NK-92 (cell line): ENCODE data around the gene PYCARD.
"Not testable (repeated sequence)": the region's sequence is repeated elsewhere in the genome, so short reads cannot be mapped to it uniquely, and the experiment has no call there.

Experiments used
- DNase-seq: peaks from one replicate; lab custom pipeline; 2025; ENCODE audit not compliant: unreplicated experiment; lab: John Stamatoyannopoulos, UW

The PYCARD gene

DNA sequence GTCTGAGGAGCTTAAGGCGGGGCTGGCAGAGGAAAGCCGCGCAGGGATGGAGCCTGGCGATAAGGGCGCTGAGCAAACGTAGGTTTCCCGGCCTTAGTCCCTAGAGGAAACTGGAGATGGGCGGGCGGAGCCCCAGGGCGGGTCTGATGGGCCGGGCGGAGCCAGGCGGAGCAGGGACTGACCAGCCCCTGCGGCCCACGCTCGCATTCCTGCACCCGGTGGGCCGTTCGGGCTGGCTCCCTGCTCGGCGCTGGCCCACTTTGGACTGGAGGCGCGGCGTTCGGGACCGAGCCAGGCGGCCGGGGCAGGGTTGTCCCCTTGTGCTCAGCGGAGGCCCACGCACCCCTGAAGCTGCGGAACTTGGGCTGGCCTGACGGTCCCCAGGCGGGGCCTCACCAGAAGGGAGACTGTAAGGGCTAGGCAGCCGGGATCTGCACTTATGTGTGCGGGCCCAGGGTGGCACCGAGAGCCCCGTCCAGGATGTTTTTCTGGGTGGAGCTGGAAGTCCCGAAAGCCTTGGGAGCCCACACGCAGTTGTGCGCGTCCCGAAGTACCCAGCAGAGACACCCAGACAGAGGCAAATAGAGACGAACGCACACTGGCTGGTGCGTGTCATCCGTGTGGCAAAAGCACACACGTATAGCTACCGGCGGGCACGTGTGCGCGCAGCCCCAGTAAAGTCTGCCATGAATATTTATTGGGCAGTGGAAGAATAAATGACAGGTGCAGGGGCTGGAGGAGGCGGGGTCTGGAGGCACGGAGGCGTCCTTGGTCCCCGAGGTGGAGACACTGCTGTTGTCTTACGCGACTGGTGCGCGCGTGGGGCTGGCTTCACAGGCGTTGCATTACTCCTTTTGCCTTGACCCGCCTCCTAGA is 13.0 kb upstream of the PYCARD start:
- no peak for DNase-seq

DNA sequence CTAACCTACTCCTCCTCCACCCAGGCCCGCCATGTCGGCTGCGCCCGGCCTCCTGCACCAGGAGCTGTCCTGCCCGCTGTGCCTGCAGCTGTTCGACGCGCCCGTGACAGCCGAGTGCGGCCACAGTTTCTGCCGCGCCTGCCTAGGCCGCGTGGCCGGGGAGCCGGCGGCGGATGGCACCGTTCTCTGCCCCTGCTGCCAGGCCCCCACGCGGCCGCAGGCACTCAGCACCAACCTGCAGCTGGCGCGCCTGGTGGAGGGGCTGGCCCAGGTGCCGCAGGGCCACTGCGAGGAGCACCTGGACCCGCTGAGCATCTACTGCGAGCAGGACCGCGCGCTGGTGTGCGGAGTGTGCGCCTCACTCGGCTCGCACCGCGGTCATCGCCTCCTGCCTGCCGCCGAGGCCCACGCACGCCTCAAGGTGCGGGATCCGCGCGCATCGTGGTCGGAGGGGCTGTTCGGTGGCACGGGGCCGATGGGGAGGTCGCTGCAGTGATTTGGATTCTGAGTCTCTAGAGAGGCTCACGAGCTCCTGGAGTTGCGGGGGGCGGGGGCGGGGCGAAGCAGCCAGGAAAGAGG is 12.2 kb upstream of the PYCARD start:
- DNase-seq: no peak

DNA sequence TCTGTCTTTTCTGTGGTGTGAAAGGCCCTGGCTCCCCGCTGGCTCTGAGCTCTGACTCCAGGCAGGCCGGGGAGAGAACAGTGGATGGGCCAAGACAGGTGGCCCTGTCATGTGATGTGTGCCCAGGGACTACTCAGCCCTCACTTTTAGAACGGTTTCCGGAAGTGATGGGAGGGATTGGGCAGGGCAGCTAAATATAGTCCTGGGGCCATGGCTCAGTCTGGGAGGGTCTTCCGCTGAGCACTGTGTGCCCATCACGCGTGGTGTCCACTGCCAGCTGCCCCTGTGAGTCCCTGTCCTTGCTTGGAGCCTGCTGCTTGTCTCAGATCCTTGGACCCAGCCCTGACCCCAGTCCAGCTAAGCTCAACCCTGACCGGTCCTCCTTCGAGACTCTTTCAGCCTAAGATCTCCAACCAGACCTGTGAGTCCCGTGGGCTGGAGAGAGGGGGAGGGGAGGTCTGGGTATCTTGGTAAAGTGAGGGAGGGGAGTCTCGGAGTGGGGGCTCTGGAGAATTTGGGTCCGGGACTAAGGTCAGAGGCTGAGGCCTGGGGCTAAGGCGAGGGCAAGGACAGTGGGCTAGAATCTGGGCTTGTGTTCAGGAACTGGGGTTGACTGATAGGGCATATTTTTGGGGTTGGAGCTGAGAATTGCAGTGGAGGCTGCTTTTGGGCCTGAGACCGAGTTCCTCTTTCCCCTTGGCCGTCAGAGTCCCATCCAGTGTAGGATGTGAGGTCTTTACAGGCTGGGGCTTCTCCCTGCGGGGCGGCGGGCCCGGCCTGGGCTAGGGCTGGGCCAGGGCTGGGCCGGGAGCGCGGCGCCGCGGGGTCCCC is 11.5 kb upstream of the PYCARD start, which contains the start of gene TRIM72:
TSS of gene TRIM72 (plus strand) at position 243 of the 831 bp plus-strand sequence. CDS start 620 bp downstream, outside the sequence.
- DNase-seq: no peak

DNA sequence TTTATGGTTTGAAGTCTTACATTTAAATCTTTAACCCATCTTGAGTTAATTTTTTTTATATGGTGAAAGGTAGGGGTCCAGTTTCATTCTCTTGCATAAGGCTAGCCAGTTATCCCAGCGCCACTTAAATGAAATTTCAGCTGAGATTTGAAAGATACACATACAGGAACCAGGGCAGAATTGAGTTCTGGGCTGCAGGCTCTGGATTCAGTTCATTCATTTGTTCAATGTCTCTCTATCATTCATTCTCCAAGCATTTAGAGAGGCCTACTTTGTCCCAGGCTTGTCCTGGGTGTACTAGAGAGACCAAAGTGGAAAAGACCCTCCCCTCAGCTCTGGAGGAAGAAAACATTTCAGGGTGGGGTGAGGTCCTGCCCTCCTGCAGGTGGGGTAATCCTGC is 10.8 kb upstream of the PYCARD start:
- DNase-seq: no peak

DNA sequence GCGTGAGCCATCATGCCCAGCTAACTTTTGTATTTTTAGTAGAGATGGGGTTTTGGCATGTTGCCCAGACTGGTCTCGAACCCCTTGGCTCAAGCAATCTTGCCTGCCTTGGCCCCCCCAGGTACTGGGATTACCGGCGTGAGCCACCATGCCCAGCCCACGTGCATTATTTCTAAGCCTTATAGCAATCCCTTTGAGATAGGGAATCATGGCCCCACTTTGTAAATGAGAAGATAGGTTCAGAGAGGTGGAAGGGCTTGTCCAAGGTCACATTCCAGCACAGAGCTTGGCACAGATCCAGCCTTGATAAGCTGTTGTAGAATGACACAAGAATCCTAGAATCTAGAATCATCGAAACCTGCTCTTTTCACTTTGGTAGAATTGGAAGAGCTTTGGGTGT is 4.2 kb upstream of the PYCARD start:
- no peak for DNase-seq

DNA sequence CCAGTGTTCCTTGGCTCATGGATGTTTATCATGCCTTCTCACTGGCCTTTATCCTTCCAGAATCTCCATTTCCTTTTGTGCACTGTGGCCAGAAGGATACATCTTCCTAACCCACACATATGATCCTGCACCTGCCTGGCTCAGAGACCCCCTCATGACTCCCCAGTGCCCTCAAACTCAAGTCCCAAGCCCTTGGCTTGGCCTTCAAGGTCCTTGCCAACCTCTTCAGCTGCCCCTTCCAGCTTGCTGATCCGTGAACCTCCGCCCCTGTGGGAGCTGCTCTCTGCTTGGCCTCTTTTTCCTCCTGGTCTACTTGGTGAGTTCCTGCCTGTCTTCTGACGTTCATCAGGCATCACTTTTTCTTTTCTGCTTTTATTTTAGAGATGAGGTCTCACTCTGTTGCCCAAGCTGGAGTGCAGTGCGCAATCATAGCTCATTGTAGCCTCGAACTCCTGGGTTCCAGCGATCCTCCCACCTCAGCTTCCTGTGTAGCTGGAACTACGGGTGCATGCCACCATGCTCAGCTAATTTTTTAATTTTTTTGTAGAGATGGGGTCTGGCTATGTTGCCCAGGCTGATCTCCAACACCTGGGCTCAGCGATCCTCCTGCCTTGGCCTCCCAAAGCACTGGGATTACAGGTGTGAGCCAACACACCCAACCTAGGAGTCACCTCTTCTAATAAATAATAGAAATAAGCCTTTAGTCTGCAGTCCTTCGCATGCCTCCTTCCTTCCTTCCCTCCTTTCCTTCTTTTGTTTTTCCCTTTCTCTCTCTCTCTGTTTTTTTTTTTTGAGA is 2.5 kb upstream of the PYCARD start:
- no peak for DNase-seq

DNA sequence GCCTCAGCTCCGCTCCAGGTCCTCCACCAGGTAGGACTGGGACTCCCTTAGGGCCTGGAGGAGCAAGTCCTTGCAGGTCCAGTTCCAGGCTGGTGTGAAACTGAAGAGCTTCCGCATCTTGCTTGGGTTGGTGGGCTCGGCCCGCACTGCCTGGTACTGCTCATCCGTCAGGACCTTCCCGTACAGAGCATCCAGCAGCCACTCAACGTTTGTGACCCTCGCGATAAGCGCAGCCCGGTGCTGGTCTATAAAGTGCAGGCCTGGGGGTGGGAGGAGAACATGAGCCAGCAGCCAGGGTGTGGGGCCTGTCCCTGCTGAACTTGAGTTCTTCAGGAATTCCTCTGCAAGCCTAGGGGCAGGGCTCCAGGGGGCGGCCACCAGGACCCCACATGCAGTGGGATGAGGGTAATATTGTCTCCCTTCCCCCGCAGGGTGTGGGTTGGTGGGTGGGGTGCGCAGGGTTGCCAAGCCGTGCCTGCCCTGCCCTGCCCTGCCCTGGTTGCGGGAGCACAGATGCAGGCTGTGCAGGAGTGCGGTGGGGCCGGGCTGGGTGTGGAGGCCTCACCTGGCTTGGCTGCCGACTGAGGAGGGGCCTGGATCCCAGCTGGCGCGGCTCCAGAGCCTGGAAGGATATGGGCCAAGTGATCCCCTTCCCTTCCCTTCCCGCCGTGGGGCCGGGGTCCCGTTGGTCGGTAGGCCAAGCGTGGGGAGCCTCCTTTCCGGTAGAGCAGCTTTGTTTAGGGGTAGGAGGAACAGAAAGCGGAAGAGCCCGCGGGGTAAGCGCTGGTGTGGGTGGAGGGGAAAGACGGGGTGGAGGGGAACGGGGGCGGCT is 762 bp downstream of the PYCARD start:
- no peak for DNase-seq

DNA sequence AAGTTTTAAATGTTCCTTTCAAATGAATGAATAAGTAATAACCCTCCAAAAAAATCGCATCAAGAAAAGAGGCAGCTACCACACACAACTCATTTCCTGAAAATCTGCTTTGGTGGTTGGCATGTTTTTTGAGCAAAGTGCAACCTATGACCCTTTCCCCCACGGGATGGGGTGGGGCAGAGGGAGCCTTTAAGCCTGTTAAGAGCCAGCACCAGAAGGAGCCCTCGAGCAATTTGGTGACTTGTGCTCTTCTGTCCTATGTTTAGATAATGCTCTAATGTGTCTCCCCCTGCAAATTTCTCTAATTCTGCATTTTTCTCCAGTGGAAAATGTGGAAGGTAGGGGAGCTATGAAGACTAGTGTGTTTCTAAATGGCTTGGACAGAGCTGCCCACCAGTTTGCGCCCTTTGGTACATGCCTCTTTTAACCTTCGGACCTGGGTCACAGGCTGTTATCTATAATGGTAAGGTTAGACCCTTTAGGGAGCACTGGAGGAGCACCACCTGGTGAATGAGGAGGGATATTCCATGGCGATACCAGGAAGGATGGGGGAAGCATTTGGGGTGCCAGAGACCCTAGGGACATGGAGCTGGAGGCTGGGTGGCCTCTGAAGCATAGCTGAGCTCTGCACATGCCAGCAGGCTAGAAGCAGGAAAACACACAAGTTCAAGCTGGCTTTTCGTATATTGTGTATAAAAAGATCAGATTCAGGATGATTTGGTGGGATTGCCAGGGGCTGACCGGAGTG is 1.6 kb downstream of the PYCARD start:
- DNase-seq: no peak

DNA sequence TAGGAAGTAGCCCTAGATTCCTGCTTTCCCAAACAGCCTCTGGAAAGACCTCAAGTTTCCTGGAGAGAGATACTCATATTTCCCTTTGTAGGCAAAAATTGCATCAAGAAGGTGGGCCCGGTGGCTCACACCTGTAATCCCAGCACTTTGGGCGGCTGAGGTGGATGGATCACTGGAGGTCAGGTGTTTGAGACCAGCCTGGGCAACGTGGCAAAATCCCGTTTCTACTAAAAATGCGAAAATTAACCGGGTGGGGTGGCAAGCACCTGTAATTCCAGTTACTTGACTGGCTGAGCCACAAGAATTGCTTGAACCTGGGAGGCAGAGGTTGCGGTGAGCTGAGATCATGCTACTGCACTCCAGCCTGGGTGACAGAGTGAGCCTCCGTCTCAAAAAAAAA is 2.4 kb downstream of the PYCARD start:
- not testable (repeated sequence) for DNase-seq

DNA sequence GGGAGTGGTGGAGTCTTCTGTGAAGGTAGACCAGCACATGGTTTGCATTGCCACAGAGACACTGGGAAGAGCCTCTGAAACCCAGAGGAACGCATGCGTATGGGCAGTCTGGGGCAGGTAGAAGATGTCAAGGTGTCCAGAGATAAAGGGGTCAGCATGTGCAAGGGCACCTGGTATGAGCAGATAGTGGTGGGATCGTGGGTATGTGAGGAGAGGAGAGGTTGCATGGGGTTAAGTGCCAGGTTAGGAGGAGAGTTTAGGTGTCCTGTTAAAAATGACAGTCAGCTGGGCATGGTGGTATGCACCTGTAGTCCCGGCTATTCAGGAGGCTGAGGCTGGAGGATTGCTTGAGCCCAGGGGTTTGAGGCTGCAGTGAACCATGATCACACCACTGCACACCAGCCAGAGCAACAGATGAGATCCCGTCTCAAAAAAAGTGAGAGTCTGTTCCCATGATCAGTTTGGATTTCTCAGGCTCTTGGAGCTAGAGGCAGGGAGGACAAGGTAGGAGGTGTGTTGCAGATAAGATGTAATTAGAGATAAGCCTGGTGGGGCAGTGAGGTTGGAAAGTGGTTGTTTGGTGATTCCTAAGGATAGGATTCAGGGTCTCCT is 3.0 kb downstream of the PYCARD start:
- DNase-seq: no peak

DNA sequence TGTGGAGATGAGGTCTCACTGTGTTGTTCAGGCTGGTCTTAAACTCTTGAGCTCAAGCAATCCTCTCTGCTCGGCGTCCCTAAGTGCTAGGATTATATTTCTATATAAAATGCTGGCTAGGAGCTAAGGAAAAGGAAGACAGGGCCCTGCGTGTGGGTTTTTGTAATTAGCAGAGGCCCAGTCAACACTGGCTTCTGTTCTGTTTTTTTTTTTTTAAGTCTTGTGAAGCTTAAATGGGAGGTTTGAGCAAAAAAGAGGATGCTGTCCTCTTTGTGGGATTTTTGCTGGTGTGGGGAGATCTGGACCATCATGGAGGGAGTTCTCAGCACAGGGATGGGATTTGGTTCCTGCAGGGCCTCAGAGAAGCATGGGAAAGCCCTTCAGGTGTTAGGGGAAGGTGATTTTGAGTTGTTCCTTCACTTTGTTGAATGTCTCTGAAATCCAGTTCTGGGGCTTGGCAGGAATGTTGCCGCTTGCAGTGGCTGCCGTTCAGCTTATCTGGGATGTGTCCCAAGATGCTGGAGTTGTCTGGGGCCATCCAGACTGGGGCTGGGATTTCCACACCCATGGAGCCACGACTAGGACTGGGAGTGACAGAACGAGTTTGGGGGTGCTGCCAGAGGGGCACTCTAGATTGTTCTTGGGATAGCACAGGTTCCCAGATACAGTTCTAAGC is 4.2 kb downstream of the PYCARD start:
- DNase-seq: no peak

DNA sequence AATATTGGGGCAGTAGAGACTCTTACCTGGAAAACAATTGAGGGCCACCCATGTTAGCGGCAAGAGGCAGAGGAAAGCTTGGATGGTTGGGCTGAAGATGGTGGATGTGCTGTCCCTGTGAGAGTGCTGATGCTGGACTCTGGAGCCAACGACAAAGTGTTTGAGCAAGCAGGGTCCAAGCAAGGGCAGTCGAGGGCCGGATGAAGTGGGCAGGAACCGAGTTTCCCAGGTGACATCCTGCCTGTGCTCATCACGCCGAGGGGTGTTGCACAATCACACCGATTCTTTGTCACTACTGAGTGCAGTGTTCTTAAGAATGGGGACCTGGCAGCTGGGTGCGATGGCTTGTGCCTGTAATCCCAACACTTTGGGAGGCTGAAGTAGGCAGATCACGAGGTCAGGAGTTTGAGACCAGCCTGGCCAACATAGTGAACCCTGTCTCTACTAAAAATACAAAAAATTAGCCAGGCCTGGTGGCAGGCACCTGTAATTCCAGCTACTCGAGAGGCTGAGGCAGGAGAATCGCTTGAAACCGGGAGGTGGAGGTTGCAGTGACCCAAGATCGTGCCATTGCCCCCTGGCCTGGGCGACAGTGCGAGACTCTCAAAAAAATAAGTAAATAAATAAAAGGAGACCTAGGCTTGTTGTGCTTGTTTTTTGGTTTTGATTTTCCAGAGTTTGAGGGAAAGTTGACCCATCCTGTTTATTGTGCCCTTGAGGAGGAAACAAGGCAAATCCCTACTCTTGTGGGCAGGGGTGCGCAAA is 6.1 kb downstream of the PYCARD start:
- no peak for DNase-seq

DNA sequence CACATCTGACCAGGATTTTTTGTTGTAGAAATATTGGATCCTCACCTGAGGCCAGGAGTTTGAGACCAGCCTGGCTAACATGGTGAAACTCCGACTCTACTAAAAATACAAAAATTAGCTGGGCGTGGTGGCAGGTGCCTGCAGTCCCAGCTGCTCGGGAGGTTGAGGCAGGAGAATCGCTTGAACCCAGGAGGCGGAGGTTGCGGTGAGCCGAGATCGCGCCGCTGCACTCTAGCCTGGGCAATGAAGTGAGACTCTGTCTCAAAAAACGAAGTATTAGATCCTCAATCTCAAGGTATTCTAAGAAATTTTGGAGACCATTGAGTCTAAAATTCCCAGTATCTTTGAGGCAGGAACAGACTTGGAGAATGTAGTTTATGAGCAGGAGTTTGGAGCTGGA is 6.7 kb downstream of the PYCARD start:
- not testable (repeated sequence) for DNase-seq

DNA sequence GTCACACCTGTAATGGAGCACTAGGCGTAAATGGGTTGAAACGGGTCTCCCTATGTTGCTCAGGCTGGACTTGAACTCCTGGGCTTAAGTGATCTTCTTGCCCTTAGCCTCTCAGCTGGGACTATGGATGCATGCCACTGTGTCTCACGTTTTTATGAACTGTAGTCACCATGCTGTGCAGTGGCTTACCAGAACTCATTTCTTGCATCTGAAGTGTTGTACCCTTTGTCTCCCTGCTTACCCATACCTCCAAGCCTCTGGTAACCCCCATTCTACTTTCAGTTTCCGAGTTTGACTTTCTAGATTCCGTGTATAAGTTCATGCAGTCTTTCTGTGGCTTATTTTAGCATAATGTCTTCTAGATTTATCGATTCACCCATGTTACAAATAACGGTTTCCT is 7.7 kb downstream of the PYCARD start:
- DNase-seq: no peak

DNA sequence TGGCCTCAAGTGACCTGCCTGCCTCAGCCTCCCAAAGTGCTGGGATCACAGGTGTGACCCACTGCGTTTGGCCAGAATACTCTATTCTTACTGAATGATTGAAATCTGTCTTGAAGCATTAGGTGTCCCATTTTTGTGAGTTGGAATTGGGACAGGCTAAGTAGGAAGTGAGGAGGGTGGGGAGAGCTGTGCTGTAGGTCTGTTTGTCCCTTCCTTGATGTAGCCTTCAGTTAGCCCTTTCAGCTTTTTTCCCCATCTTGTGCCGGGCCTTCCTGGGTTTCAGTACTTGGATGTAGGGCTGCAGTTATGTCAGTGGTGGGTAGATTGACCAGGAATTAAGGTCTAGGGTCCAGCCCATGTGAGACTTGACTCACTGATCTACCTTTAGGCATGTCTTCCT is 8.7 kb downstream of the PYCARD start:
- DNase-seq: no peak

DNA sequence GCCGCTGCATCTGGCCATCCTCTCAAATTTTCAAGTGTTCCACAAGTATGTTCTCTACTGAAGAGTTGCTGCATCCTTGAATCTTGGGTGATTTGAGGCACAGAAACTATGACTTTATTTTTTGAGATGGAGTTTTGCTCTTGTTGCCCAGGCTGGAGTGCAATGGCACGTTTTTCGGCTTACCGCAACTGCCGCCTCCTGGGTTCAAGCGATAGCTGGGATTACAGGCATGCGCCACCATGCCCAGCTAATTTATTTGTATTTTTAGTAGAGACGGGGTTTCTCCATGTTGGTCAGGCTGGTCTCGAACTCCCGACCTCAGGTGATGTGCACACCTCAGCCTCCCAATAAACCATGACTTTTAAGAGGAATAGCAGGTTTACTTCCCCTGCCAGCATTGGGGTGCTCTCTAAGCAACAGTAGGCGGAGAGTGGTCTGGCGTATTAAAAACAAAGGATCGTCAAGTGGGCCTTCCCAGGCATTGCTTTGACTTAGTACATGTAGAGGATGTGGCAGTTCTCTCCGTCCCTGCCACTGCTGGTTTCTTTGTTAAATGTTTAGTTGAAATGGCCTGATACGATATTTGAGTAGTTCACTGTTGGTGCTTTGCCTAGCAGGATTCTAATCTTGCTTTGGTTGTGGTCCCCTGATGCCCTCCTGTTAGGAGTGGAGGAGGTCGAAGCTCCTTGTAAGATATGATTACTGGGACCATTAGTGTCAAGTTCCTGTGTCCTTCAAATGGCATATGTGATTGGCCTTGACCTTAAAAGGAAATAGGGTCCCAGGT is 9.5 kb downstream of the PYCARD start:
- no peak for DNase-seq
